ENCODE measurements around the gene LYG1.
"Not testable (repeated sequence)": the region's sequence is repeated elsewhere in the genome, so short reads cannot be mapped to it uniquely, and the experiment has no call there.

The LYG1 gene

DNA sequence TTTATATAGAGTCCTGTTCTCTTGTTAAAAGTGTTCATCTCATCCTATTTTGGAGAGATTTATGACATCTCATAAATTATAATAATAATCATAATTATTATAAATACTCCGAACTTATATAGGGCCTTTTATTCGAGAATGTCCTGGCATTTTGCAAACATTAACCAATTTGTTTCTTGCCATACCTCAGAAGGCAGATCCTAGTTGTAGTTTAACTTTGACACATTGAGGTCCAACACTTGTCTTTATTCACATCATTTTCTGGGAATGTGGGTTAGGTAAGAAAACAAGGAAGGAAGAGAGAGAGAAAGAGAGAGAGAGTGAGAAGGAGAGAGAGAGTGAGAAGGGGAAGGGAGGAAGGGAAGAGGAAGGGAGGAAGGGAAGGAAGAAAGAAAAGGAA is at the start of gene LYG1:
Gene LYG1, minus strand, starts transcription at position 101 of the 400 bp plus-strand sequence. CDS start 5,527 bp downstream, outside the sequence.
- not testable (repeated sequence) for DNase-seq (ENCODE audit: low read depth)

DNA sequence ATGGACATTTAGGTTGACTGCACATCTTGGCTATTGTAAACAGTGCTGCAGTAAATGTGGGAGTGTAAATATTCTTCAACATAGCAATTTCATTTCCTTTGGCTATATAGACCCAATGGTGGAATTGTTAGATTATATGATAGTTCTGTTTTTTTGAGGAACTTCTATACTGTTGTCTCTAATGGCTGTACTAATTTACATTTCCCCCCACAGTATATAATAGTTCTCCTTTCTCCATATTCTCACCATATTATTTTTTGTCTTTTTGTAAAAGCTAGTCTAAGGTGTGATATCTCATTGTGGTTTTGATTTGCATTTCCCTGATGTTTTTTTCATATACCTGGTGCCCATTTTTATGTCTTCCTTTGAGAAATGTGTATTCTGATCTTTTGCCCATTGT is 49.2 kb upstream of the LYG1 start:
- no peak for DNase-seq (ENCODE audit: low read depth)

DNA sequence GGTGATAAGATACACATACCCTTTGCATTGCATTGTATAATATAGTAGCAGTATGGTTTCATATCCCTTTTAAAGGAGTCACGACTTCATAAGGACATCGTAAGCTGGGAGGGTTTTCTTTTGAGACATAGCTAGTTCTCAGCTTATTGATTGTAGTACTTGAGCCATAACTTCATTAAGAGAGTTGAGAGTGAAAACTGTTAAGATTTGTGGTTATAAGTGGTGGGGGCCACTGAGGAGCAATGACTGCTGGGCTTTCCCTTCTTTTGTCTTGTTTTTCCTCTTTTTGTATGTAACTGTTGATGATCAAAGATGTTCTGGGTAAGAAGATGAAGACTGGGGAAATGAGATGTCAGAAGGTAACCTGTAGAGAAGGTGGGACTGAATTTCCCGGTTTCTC is 47.2 kb upstream of the LYG1 start:
- no peak for DNase-seq (ENCODE audit: low read depth)

DNA sequence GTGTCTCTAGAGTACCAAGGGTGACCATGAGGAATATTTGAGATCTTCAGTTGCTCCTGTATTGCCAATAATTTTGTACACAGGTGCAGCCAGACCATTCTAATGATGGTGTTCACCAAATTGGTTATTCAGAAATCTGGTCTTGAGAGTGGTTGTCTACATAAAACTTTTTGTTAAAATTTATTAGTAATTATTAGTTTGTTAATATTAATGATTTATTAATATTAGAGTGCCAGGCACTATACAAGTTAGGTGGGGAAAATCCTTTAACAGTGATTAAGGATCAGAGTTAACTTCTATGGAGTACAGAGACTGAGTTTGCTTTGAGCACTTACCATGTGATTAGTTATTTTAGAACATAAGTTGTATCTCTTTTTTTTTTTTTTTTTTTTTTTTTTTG is 45.2 kb upstream of the LYG1 start:
- no peak for DNase-seq (ENCODE audit: low read depth)

DNA sequence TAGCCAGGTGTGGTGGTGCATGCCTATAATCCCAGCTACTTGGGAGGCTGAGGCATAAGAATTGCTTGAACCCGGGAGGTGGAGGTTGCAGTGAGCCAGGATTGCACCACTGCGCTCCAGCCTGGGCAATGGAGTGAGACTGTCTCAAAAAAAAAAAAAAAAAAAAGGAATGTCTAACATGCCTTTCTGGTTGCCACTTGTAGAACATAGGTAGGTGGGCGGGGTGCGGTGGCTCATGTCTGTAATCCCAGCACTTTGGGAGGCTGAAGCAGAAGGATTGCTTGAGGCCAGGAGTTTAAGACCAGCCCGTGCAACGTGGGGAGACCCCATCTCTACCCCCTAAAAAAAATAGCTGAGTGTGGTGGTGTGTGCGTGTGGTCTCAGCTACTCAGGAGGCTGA is 44.4 kb upstream of the LYG1 start:
- not testable (repeated sequence) for DNase-seq (ENCODE audit: low read depth)

DNA sequence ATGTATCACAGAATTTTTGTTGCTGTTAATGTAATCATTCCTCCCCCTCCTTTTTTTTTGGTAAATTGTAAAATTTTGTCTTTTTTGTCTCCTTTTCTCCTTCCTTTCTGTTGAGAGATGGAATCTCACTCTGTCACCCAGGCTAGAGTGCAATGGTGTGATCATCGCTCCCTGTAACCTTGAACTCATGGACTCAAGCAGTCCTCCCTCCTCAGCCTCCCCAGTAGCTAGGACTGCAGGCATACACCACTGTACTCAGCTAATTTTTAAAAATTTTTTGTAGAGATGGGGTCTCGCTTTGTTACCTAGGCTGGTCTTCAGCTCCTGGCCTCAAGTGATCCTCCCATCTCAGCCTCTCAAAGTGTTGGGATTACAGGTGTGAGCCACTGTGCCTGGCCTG is 41.5 kb upstream of the LYG1 start:
- DNase-seq (ENCODE audit: low read depth) = no peak

DNA sequence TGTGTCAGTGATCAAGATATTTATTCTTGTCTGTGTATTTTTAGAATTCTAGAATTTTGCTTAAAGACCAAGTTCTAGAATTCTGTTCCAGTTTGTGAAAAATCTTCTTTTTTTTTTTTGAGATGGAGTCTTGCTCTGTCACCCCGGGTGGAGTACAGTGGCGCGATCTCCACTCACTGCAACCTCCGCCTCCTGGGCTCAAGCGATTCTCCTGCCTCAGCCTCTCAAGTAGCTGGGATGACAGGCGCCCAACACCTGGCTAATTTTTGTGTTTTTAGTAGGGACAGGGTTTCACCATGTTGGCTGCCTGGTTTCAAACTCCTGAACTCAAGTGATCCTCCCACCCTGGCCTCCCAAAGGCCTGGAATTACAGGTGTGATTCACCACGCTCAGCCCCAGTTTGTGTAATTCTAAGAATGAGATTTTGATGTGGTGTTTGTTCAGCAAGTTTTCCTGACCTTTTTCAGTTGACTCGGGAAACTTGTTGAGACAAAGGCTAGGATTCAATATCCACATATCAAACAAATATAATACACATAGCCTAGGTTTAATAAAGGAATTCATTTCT is 39.8 kb upstream of the LYG1 start:
- DNase-seq (ENCODE audit: low read depth) = no peak

DNA sequence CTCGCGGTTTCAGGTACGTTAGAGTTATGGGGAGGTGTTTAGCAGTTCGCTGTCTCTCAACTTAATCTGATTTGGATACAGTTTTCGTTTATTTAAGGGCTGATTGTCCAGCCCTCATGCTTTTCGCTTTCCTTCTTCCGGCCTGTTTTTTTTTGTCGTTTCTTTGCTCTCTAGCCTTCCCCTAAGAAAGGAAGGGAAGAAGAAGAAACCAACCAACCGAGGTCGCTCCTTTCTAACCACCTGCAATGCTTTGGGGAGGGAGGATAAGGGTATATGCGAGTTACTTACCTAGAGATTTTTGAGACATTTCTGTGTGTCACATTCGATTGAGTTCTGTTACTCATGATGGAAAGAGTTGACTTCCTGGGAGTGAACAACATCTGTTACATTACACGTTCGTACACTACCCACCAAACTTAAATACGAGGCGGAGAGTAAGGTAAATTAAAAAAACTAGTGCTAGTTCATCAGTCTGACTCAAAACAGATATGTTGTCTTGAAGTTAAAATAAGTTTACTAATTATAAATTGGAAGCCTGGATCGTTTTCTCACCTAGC is 37.1 kb upstream of the LYG1 start:
- peak; percentile 52 for DNase-seq (ENCODE audit: low read depth)

DNA sequence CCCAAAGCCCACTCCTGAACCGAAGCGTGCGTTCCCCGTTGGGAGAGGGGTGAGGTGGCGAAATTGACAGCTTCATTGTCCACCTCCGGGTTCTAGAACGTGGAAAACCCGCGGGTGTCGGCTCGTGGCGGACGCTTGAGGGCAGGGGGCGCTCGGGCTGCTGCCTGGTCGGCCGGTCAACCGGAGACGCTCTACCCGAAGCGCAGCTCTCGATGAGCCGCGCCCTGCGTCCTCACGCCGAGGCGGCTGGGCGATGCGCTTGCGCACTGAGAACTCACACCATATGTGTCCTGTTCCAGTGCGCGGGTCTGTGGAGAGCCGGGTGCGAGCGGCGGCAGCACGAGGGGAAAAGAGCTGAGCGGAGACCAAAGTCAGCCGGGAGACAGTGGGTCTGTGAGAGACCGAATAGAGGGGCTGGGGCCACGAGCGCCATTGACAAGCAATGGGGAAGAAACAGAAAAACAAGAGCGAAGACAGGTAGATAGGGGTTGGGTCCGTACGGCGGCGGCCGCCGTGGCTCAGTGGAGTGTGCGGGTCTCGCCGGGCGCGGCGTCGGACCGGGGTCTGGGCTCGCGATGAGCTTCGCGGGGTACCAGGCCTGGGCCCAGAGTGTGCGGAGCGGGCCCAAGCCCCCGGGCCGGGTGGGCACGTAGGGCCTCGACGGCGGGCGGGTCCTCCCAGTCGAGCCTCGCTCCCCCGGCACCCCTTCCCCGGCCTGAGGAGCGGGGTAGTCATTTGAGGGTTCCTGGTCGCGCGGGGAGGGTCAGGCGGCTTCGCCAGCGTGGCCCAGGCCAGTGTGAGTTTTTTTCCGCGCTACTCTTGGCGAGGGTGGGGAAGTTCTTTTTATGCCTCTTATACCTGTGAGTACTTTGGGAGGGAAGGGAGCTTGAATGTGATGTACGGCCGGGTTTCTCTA is 36.4 kb upstream of the LYG1 start, which contains the start of gene EIF5B:
Gene EIF5B, plus strand, starts transcription at position 277 of the 916 bp plus-strand sequence. Its CDS starts 166 bp downstream, at position 443.
- peak; percentile 99 for DNase-seq (ENCODE audit: low read depth)

DNA sequence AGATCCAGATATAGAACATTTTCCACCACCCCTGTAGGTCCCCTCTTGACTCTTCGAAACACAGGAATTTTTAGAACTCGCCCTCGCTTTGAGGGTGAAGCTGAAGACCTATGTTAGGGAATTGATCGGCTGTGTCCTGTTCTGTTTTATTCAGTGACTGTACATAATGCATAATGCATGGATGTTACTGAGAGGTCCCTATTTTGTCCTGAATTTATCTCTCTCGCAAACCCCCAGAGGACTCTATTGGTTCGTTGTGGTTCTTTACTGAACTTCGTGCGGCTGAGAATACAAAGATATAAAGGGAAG is 35.8 kb upstream of the LYG1 start:
- no peak for DNase-seq (ENCODE audit: low read depth)

DNA sequence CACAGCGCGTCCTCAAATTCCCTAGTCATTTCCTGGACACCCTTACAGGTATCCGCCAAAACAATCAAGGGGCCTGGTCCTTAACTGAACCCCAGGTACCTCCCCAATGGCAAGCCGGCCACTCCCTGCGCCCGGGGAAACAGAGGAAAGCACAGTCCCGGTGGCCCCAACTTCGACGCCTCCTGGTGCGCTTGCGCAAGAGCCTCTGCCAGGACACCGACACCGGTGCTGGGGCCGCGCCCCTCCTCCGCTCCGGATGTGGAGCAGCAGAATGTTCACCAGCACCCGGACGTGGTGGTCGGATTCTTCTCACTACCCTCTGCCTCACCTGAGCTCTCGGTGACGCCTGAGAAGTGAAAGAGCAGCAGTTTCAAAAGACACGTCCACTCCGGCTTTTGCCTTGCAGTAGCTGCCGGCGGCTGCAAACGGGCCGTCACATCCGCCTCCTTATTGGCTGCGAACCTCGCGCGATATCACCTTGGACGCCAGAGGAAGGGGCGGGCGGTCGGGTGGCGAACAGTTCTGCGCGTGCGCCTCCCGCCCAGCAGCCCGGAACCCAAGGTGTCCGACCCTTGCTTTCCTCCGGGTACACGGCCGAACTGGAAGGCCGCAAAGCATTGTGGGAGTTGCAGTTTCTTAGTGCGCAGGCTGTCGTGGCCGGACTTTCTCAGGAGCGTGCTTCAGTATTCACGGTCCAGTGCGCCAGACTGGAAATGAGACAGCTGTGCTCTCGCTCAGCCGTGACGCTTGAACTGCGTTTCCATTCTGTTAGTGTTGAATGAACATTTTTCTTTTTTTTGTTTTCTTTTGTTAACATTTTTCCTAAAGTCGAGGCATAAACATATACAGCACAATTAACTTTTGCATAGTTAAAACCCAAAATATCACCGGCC is 35.2 kb upstream of the LYG1 start, which contains the start of gene TXNDC9:
Gene TXNDC9, minus strand, starts transcription at position 423 of the 893 bp plus-strand sequence. CDS start 3,123 bp downstream, outside the sequence.
- DNase-seq (ENCODE audit: low read depth) = peak; percentile 100

DNA sequence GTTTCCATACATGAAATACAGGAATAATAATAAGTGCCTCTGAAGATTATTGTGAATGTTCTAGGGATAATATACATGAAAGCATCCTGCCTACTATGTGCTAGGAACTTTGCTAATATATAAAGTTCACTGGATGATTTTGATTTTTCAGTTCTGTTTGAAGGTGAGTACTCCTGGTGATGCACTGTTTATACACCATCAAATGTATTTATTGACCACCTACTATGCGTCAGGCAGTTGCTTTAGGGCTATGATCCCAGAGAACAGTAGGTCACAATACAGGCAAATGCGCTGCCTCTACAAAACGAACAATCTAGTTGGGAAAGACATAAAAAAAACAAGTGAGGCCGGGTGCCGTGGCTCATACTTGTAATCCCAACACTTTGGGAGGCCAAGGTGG is 24.4 kb upstream of the LYG1 start:
- DNase-seq (ENCODE audit: low read depth) = no peak

DNA sequence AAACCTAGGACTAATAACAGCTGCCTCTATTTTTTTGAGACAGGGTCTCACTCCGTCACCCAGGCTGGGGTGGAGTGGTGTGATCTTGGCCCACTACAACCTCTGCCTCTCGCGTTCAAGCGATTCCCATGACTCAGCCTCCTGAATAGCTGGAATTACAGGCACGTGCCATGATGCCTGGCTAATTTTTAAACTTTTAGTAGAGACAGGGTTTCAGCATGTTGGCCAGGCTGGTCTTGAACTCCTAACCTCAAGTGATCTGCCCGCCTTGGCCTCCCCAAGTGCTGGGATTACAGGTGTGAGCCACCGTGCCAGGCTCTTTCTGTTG is 16.8 kb upstream of the LYG1 start:
- not testable (repeated sequence) for DNase-seq (ENCODE audit: low read depth)

DNA sequence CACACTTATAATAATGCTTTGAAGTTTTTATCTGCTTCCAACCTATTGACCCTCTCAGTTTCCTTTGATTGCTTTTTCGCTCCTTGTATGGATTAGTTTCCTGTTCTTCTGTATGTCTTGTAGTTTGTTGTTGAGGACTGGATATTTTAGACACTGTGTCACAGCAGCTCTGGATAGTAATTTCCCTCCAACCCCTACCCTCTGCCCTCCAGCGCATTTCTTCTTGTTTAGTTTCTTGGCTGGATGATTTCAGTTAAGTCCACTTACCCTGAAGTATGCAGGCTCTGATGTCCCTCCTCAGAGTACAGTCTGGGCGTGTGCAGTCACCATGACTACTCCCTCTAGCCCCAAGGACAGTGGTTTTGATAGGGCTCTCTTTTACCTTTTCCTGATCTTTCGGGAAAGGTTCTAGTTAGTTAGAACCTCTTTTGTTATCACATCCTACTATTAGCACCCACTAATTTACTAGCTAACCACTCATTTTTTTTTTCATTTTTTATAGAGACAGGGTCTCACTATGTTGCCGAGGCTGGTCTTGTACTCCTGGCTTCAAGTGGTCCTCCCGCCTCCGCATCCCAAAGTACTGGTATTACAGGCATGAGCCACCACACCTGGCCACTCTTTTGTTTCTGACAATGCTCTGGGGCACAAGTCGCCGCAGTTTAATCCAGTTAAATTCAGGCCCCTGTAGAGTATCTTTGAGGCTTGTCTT is 16.3 kb upstream of the LYG1 start:
- DNase-seq (ENCODE audit: low read depth) = no peak

DNA sequence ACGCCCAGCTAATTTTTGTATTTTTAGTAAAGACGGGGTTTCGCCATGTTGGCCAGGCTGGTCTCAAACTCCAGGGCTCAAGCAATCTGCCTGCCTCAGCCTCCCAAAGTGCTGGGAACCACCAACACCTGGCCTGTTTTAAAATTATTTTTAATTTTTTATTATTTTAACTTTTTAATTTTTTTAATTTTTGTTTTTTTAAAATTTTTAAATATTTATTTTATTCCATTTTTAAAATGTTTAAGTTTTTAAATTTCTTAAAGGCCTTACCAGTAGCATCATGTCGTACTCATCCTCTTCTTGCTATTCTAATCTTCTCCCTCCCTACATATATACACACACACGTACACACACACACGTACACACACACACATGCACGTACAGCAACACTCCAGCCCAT is 1.4 kb downstream of the LYG1 start:
- DNase-seq (ENCODE audit: low read depth) = no peak

DNA sequence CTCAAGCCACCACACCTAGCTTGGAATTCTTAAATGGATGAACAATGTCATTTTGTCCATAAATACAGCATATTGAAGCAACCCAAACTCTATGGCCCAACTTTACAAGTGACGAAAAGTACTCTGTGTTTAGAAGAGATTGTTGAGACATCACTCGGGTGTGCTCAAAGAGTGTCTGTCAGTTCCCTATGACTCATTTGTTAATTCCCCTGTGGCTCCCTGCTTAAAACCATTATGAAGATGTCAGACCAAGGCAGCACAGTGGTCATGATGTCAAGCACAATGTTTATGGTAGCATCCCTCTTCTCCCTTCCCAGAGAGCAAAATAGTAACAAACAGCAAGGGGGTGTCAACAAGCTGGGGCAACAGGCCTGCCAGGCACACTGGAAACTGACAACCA is 3.0 kb downstream of the LYG1 start:
- peak; percentile 26 for DNase-seq (ENCODE audit: low read depth)

DNA sequence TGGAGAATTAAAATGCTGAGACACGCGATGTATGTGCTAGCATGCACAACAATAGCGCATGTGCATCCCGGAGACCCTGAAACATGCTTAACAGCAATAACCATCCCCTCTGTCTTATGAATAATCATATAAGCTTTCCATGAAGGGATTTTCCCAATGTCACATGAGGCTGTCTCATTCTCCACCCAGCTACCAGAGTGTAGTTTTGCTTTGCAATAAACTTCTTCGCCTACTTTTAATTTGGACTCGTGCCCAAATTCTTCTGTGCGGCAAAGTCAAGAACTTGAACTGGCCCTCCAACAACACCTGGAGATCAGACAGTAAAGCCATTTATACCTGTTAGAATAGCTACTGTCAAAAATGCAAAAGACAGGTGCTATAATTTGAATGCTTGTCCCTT is 15.5 kb downstream of the LYG1 start:
- DNase-seq (ENCODE audit: low read depth) = no peak

DNA sequence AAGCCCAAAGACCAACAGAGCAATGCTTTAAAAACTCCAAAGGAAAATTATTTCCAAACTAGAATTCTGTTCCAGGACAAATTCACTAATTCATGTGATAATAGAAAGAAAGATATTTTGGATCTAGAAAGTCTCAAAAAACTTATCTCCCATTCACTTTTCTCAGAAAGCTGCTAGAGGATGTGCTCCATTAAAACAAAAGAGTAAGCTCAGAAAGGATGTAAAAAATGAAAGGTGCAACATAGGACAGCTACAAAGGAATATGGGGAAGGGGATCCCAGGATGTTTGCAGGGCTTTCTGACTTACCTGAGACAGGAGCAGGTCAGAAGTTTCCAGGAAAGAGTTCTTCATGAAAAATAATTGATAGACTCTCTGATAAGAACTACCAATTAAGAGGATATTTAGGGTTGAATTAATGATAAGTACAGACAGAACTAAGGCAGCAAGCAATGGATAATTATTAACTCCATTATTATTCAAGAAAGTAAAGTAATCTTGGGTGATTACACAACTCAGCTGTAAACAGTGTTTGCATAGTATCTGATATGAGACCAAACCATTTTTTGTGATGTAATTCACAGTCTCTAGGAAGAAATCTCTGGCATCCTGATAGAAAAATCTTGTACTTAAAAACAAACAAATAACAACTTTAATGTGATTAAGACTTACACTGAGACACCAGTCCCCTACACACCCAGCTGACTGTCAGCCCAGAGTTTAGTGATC is 20.9 kb downstream of the LYG1 start:
- no peak for DNase-seq (ENCODE audit: low read depth)

DNA sequence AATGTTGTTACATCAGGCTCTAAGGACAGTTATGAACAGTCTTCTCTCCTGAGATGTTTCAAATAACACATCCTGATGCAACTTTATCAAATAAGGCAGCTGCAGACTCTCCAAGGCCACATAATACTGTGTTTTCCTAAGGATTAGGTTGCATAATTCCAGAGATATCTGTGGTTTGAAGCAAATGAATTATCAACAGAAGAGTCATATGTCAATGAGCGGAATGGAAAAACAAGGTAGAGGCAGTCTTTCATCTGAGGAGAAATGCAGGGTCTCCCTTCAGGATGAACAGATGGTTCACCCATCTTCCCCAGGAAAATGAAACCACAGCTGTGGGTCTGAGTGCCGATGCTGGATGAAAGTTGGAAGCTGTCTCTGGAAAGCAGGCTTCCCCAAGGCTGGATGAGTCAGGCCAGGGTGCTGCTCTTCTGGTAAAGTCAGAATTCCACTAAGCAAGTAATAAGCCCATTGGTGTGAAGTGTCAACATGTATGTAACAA is 22.2 kb downstream of the LYG1 start:
- DNase-seq (ENCODE audit: low read depth) = peak; percentile 94

DNA sequence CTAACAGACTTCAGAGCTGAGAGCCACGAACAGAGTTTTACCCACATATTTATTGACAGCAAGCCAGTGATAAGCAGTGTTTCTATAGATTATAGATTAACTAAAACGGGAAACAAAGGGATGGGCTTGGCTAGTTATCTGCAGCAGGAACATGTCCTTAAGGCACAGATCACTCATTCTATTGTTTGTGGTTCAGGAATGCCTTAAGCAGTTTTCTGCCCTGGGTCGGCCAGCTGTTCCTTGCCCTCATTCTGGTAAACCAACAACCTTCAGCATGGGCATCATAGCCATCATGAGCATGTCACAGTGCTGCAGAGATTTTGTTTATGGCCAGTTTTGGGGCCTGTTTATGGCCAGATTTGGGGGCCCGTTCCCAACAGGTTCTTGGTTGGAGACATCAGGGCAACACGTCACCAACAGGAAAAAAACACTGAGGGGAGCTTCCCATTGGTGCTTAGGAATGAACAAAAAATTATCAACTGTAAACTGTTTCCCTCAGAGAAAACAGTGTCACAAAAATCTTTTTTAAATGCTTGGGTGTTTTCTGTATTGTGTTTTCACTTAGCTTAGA is 22.7 kb downstream of the LYG1 start:
- not testable (repeated sequence) for DNase-seq (ENCODE audit: low read depth)
